HG03039 (cell line): ENCODE results near the gene KSR2.
"Not testable (repeated sequence)": the region's sequence is repeated elsewhere in the genome, so short reads cannot be mapped to it uniquely, and the experiment has no call there.

Source experiments
- ATAC-seq: cut with Tn5 transposase; IDR thresholded peaks from one replicate; pipeline ENCODE4 v1.9.1; 2021; ENCODE audit warnings: mild to moderate bottlenecking, moderate library complexity; ENCODE audit not compliant: unreplicated experiment

The KSR2 gene

GRCh38 chr12:117649796-117650195 lies 319.0 kb downstream of the KSR2 start:
- no peak for ATAC-seq

- no peak for ATAC-seq
Measured at GRCh38 chr12:117646520-117646919, 322.3 kb downstream of the KSR2 start.

GRCh38 chr12:117645473-117645872 lies 323.3 kb downstream of the KSR2 start:
- no peak for ATAC-seq

GRCh38 chr12:117643971-117644370 lies 324.8 kb downstream of the KSR2 start:
- ATAC-seq, result no peak

- no peak for ATAC-seq
Measured at GRCh38 chr12:117641885-117642284, 326.9 kb downstream of the KSR2 start.

GRCh38 chr12:117640511-117640910 lies 328.3 kb downstream of the KSR2 start:
- no peak for ATAC-seq

GRCh38 chr12:117629454-117629853 lies 339.3 kb downstream of the KSR2 start:
- no peak for ATAC-seq

- not testable (repeated sequence) for ATAC-seq
Measured at GRCh38 chr12:117628711-117629110, 340.1 kb downstream of the KSR2 start.

GRCh38 chr12:117622741-117623140 lies 346.0 kb downstream of the KSR2 start:
- no peak for ATAC-seq

GRCh38 chr12:117622087-117622486 lies 346.7 kb downstream of the KSR2 start:
- no peak for ATAC-seq

GRCh38 chr12:117607778-117608177 lies 361.0 kb downstream of the KSR2 start:
- ATAC-seq, result no peak

GRCh38 chr12:117606945-117607344 lies 361.8 kb downstream of the KSR2 start:
- ATAC-seq, result no peak

- no peak for ATAC-seq
Measured at GRCh38 chr12:117606024-117606423, 362.8 kb downstream of the KSR2 start.

- no peak for ATAC-seq
Measured at GRCh38 chr12:117603316-117604113, 365.3 kb downstream of the KSR2 start.

GRCh38 chr12:117599849-117600248 lies 368.9 kb downstream of the KSR2 start:
- ATAC-seq, result no peak

GRCh38 chr12:117596968-117597367 lies 371.8 kb downstream of the KSR2 start:
- ATAC-seq, result no peak

- no peak for ATAC-seq
Measured at GRCh38 chr12:117595751-117596150, 373.0 kb downstream of the KSR2 start.

GRCh38 chr12:117594481-117594880 lies 374.3 kb downstream of the KSR2 start:
- ATAC-seq, result no peak

GRCh38 chr12:117593815-117594400 lies 374.9 kb downstream of the KSR2 start:
- ATAC-seq, result no peak

GRCh38 chr12:117592588-117593305 lies 376.0 kb downstream of the KSR2 start:
- no peak for ATAC-seq

GRCh38 chr12:117590999-117591398 lies 377.8 kb downstream of the KSR2 start:
- no peak for ATAC-seq

GRCh38 chr12:117590386-117590785 lies 378.4 kb downstream of the KSR2 start:
- ATAC-seq, result no peak
